SU-DHL-6 (cell line): Measurements from ENCODE around the gene GRM8.

Experiments used
- CTCF ChIP-seq: fragments of 200-600 bp; sonication (generic); IDR thresholded peaks from one replicate; pipeline ENCODE4 v1.5.1; 2017; ENCODE audit warnings: antibody characterized with exemption, mild to moderate bottlenecking, low read length, moderate library complexity; ENCODE audit not compliant: insufficient read depth, poor library complexity, severe bottlenecking
- EZH2phosphoT487 ChIP-seq: fragments of 200-600 bp; sonication (generic), shearing (Covaris generic); conservative IDR thresholded peaks from 2 replicates; pipeline ENCODE4 v1.6.1; 2018; ENCODE audit warnings: mild to moderate bottlenecking, antibody characterized with exemption, low read length, moderate library complexity, mixed read lengths

- TF ChIP-seq CTCF (no peak), EZH2phosphoT487 (no peak)
These were observed 1.7 kb downstream of the GRM8 start for GRCh38 chr7:127251036-127251464.
